Astrocyte of the spinal cord (primary cell): Measurements from ENCODE around the gene LRCH1.
A peak's percentile ranks its signal among the peaks of the same experiment; 100 is the strongest.

Experiments used
- DNase-seq: peaks from one replicate; pipeline ENCODE4 v3.0.0; 2011; ENCODE audit warnings: low read depth, low spot score
- H3K4me3 ChIP-seq: 2 replicates; pipeline ENCODE4 v1.5.1; 2011; ENCODE audit warnings: low read depth, mild to moderate bottlenecking, low read length, moderate library complexity
- CTCF ChIP-seq: IDR thresholded peaks from 2 replicates; pipeline ENCODE4 v1.5.1; 2012; ENCODE audit warnings: low read depth, mild to moderate bottlenecking, low read length, inconsistent platforms
- in situ Hi-C: cut with HindIII; loops from 2 replicates; pipeline ENCODE4 v1.10.0; 2017; ENCODE audit warnings: low sequenced_read_pairs

The LRCH1 gene

GRCh38 chr13:46679369-46680120 lies 126.6 kb downstream of the LRCH1 start:
- in situ Hi-C loops = no loop called here
- peak overlapping the region; percentile 1 for H3K4me3 ChIP-seq
- peak; percentile 58 for DNase-seq
- no peak for TF ChIP-seq CTCF

- in situ Hi-C loops = no loop called here
- no peak overlapping the region for H3K4me3 ChIP-seq
- TF ChIP-seq CTCF = no peak
- no peak for DNase-seq
Measured at GRCh38 chr13:46682015-46682414, 129.0 kb downstream of the LRCH1 start.

GRCh38 chr13:46682707-46683106 lies 129.7 kb downstream of the LRCH1 start:
- DNase-seq = no peak
- TF ChIP-seq CTCF = no peak
- in situ Hi-C loops = no loop called here
- no peak overlapping the region for H3K4me3 ChIP-seq

GRCh38 chr13:46683676-46684260 lies 130.8 kb downstream of the LRCH1 start:
- no peak for TF ChIP-seq CTCF
- H3K4me3 ChIP-seq = no peak overlapping the region
- DNase-seq = peak; percentile 31
- in situ Hi-C loops = no loop called here

- no peak for DNase-seq
- no peak for TF ChIP-seq CTCF
- no peak overlapping the region for H3K4me3 ChIP-seq
- in situ Hi-C loops = no loop called here
Measured at GRCh38 chr13:46684287-46685001, 131.5 kb downstream of the LRCH1 start.

- no peak overlapping the region for H3K4me3 ChIP-seq
- DNase-seq = no peak
- TF ChIP-seq CTCF = no peak
- in situ Hi-C loops = no loop called here
Measured at GRCh38 chr13:46685006-46685730, 132.2 kb downstream of the LRCH1 start.
